SK-N-SH (cell line): ENCODE measurements around the gene RFPL1. TPM values are rescaled to one million over a fixed set of nuclear protein-coding genes. Genes with fewer than 3 reads are reported as not detected.

ENCODE experiments used
- CTCF ChIA-PET: fragments of 300-600, 350-600 bp; formaldehyde crosslinking; extraction: SDS; loops from one replicate; lab custom pipeline; 2021; lab: Yijun Ruan, JAX
- POLR2A ChIA-PET: fragments of 350-600 bp; sonication (Branson Sonifier 250); formaldehyde crosslinking; extraction: SDS; loops from one replicate; lab custom pipeline; 2020; ENCODE audit warnings: antibody characterized with exemption, inconsistent platforms; lab: Yijun Ruan, JAX
- DNase-seq: peaks from one replicate; pipeline ENCODE4 v3.0.0; 2012
- H2AFZ ChIP-seq: fragments of 200-600 bp; sonication (generic); 2 replicates; pipeline ENCODE4 v1.8.1; 2016; ENCODE audit warnings: antibody characterized with exemption, mild to moderate bottlenecking, low read depth
- H3F3A ChIP-seq: fragments of 200-600 bp; sonication (generic); replicated peaks from 2 replicates; pipeline ENCODE3; 2016; ENCODE audit warnings: antibody characterized with exemption, mild to moderate bottlenecking; ENCODE audit not compliant: insufficient read depth
- H3K27ac ChIP-seq, 2 experiments: fragments of 200-500 bp in 1 of 2; fragments of 200-600 bp in 1 of 2; sonication (Bioruptor generic) in 1 of 2; sonication (generic), shearing (Covaris generic) in 1 of 2; 2 replicates each; pipeline versions ENCODE4 v1.5.1 to v1.6.1; 2014 to 2016; ENCODE audit warnings: low read depth in 2 of 2, inconsistent platforms in 1 of 2, low read length in 1 of 2, mild to moderate bottlenecking in 1 of 2, mixed read lengths in 1 of 2
- H3K27me3 ChIP-seq: fragments of 200-600 bp; sonication (generic), shearing (Covaris generic); 2 replicates; pipeline ENCODE4 v1.6.1; 2016; ENCODE audit warnings: mixed run types; ENCODE audit not compliant: insufficient read depth
- H3K36me3 ChIP-seq, 2 experiments: fragments of 200-500 bp in 1 of 2; fragments of 200-600 bp in 1 of 2; sonication (Bioruptor generic) in 1 of 2; sonication (generic) in 1 of 2; replicated peaks in 1 of 2; 2 replicates each; pipeline versions ENCODE3 to v1.5.1; 2014 to 2016; ENCODE audit warnings: low read length in 1 of 2, mild to moderate bottlenecking in 1 of 2; ENCODE audit not compliant: insufficient read depth in 2 of 2, control insufficient read depth in 1 of 2
- H3K4me1 ChIP-seq, 2 experiments: fragments of 200-500 bp in 1 of 2; fragments of 200-600 bp in 1 of 2; sonication (Bioruptor generic) in 1 of 2; sonication (generic), shearing (Covaris generic) in 1 of 2; 2 replicates each; pipeline versions ENCODE4 v1.5.1 to v1.6.1; 2014 to 2016; ENCODE audit warnings: low read depth in 1 of 2, low read length in 1 of 2, mixed run types in 1 of 2; ENCODE audit not compliant: insufficient read depth in 2 of 2, control insufficient read depth in 1 of 2
- H3K4me2 ChIP-seq: fragments of 200-600 bp; sonication (generic), shearing (Covaris generic); 2 replicates; pipeline ENCODE4 v1.6.1; 2017; ENCODE audit warnings: mixed run types
- H3K4me3 ChIP-seq, 2 experiments: fragments of 200-500 bp in 1 of 2; fragments of 200-600 bp in 1 of 2; sonication (Bioruptor generic) in 1 of 2; sonication (generic), shearing (Covaris generic) in 1 of 2; 2 replicates each; pipeline versions ENCODE4 v1.5.1 to v1.8.1; 2014 to 2016; ENCODE audit warnings: low read depth in 2 of 2, inconsistent platforms in 1 of 2, low read length in 1 of 2, mild to moderate bottlenecking in 1 of 2, mixed read lengths in 1 of 2, moderate library complexity in 1 of 2
- H3K79me2 ChIP-seq: fragments of 200-600 bp; sonication (generic); 2 replicates; pipeline ENCODE4 v1.8.1; 2017; ENCODE audit warnings: mild to moderate bottlenecking; ENCODE audit not compliant: insufficient read depth
- H3K9ac ChIP-seq: fragments of 200-600 bp; sonication (generic); 2 replicates; pipeline ENCODE4 v1.6.1; 2017; ENCODE audit warnings: mixed run types
- H3K9me2 ChIP-seq: fragments of 200-600 bp; sonication (generic); 2 replicates; pipeline ENCODE4 v1.6.1; 2017; ENCODE audit warnings: mixed run types
- H3K9me3 ChIP-seq: fragments of 200-600 bp; sonication (generic); 2 replicates; pipeline ENCODE4 v1.6.1; 2017; ENCODE audit warnings: mixed run types, mild to moderate bottlenecking, moderate library complexity
- H4K20me1 ChIP-seq: fragments of 200-600 bp; sonication (generic); 2 replicates; pipeline ENCODE4 v1.6.1; 2017; ENCODE audit warnings: mild to moderate bottlenecking, mixed run types; ENCODE audit not compliant: insufficient read depth
- CHD2 ChIP-seq: fragments of 150-350 bp; IDR thresholded peaks from 2 replicates; pipeline ENCODE4 v1.6.1; 2018; ENCODE audit warnings: low read length; ENCODE audit not compliant: partially characterized antibody
- CTCF ChIP-seq: fragments of 200-600 bp; sonication (generic); IDR thresholded peaks from 2 replicates; pipeline ENCODE4 v1.6.1; 2017; ENCODE audit warnings: antibody characterized with exemption, mild to moderate bottlenecking, moderate library complexity
- EZH2phosphoT487 ChIP-seq: fragments of 200-600 bp; sonication (generic); IDR thresholded peaks from 2 replicates; pipeline ENCODE4 v1.6.1; 2017; ENCODE audit warnings: low read depth, mixed run types, mild to moderate bottlenecking, antibody characterized with exemption, moderate library complexity, borderline replicate concordance
- FOSL2 ChIP-seq: IDR thresholded peaks from 2 replicates; pipeline ENCODE4 v1.4.0; 2012; ENCODE audit warnings: low read depth, mild to moderate bottlenecking, moderate library complexity, borderline replicate concordance
- FOXJ3 ChIP-seq: sonication (generic); formaldehyde crosslinking; IDR thresholded peaks from 2 replicates; pipeline ENCODE4 v1.5.1; 2020; ENCODE audit warnings: mild to moderate bottlenecking, missing genetic modification reagents
- FOXM1 ChIP-seq: IDR thresholded peaks from 2 replicates; pipeline ENCODE4 v1.4.0; 2012; ENCODE audit warnings: low read depth, mild to moderate bottlenecking
- GABPA ChIP-seq: IDR thresholded peaks from 2 replicates; pipeline ENCODE4 v1.4.0; 2012; ENCODE audit warnings: low read depth, mild to moderate bottlenecking
- GATA2 ChIP-seq: sonication (generic); formaldehyde crosslinking; IDR thresholded peaks from 2 replicates; pipeline ENCODE4 v1.5.0; 2020; ENCODE audit warnings: mild to moderate bottlenecking, missing genetic modification reagents
- JUND ChIP-seq: IDR thresholded peaks from 2 replicates; pipeline ENCODE4 v1.4.0; 2012
- MEF2A ChIP-seq: IDR thresholded peaks from 2 replicates; pipeline ENCODE4 v1.4.0; 2012; ENCODE audit warnings: low read depth, borderline replicate concordance
- MXI1 ChIP-seq: IDR thresholded peaks from 2 replicates; pipeline ENCODE4 v1.6.1; 2012; ENCODE audit warnings: mild to moderate bottlenecking, low read depth, low read length, improper control_type of control experiment
- NFIC ChIP-seq: IDR thresholded peaks from 2 replicates; pipeline ENCODE4 v1.4.0; 2012; ENCODE audit warnings: borderline replicate concordance
- NRF1 ChIP-seq: IDR thresholded peaks from 2 replicates; pipeline ENCODE4 v1.6.1; 2012; ENCODE audit warnings: low read depth, mild to moderate bottlenecking, low read length
- PBX3 ChIP-seq: IDR thresholded peaks from 2 replicates; pipeline ENCODE4; 2012
- POLR2AphosphoS5 ChIP-seq: IDR thresholded peaks from 2 replicates; pipeline ENCODE4 v1.6.1; 2012; ENCODE audit warnings: low read depth, low read length
- RCOR1 ChIP-seq: fragments of 150-350 bp; IDR thresholded peaks from 2 replicates; pipeline ENCODE4 v1.6.1; 2017; ENCODE audit warnings: antibody characterized with exemption, low read length
- RFX5 ChIP-seq: IDR thresholded peaks from 2 replicates; pipeline ENCODE4 v1.6.1; 2012; ENCODE audit warnings: mild to moderate bottlenecking, improper control_type of control experiment, low read length
- RXRA ChIP-seq: IDR thresholded peaks from 2 replicates; pipeline ENCODE4 v1.4.0; 2012; ENCODE audit warnings: low read depth, mild to moderate bottlenecking, borderline replicate concordance
- SIN3A ChIP-seq: IDR thresholded peaks from 2 replicates; pipeline ENCODE4 v1.6.1; 2012; ENCODE audit warnings: low read depth, mild to moderate bottlenecking, low read length, moderate library complexity, borderline replicate concordance
- SMC3 ChIP-seq: IDR thresholded peaks from 2 replicates; pipeline ENCODE4 v1.6.1; 2012; ENCODE audit warnings: low read depth, low read length, improper control_type of control experiment
- TAF1 ChIP-seq: IDR thresholded peaks from 2 replicates; pipeline ENCODE4 v1.6.1; 2012; ENCODE audit warnings: low read depth, mild to moderate bottlenecking, low read length, moderate library complexity, borderline replicate concordance
- TCF12 ChIP-seq: IDR thresholded peaks from 2 replicates; pipeline ENCODE4 v1.4.0; 2012
- USF2 ChIP-seq: fragments of 150-350 bp; IDR thresholded peaks from 2 replicates; pipeline ENCODE4 v1.6.1; 2017; ENCODE audit warnings: antibody characterized with exemption, low read length, low read depth, borderline replicate concordance
- YY1 ChIP-seq: IDR thresholded peaks from 2 replicates; pipeline ENCODE4 v1.4.0; 2012; ENCODE audit warnings: low read depth, mild to moderate bottlenecking
- ZBTB33 ChIP-seq: IDR thresholded peaks from 2 replicates; pipeline ENCODE4 v1.4.0; 2012; ENCODE audit warnings: low read depth, borderline replicate concordance
- WGBS: methylation state at CpG from one replicate; pipeline ENCODE4 v1.1.6; 2017; ENCODE audit warnings: low lambda C conversion rate; 5-methylcytosine and 5-hydroxymethylcytosine counted together
- polyA plus RNA-seq, 3 experiments: library from polyadenylated mRNA; depleted of rRNA; stranded (reverse); fragments of >200 nt; gene quantifications; 2 replicates each; pipeline ENCODE4 v1.2.3, GENCODE V29; 2012

RFPL1 gene
- polyA plus RNA-seq, 1 of the 3 experiments (the other 2 are of a cell fraction): not detected

GRCh38 chr22:29397791-29398190 is 40.6 kb upstream of the RFPL1 start:
- no peak overlapping the region for H3K27ac ChIP-seq
- TF ChIP-seq NRF1 (no peak), TCF12 (no peak), POLR2AphosphoS5 (no peak), MEF2A (no peak), RCOR1 (no peak), EZH2phosphoT487 (no peak), ZBTB33 (no peak), MXI1 (no peak), FOXM1 (no peak), USF2 (no peak), CHD2 (no peak), GATA2 (CRISPR knock-in tag) (no peak), FOSL2 (no peak), RFX5 (no peak), FOXJ3 (no peak), GABPA (no peak), RXRA (no peak)
- CTCF ChIA-PET: no interaction called here
- 10% methylated on average over 2 of the region's 6 CpGs for WGBS
- H2AFZ ChIP-seq: no peak overlapping the region
- H3K9me2 ChIP-seq: no peaks in the 10 kb centered on the region
- H3K4me1 ChIP-seq: peaks cover 0 to 3% of the 10 kb centered on the region in 2 experiments; a peak in 1 of 4 replicates
- H3K4me3 ChIP-seq: no peak overlapping the region
- no peaks in the 10 kb centered on the region for H3K9me3 ChIP-seq
- no peak overlapping the region for H3K9ac ChIP-seq
- H4K20me1 ChIP-seq: no peaks in the 10 kb centered on the region
- H3K27me3 ChIP-seq: no peaks in the 10 kb centered on the region
- H3F3A ChIP-seq: no peaks in the 10 kb centered on the region
- POLR2A ChIA-PET: no interaction called here
- H3K36me3 ChIP-seq: no peaks in the 10 kb centered on the region
- DNase-seq: no peak
- no peak overlapping the region for H3K4me2 ChIP-seq
- no peaks in the 10 kb centered on the region for H3K79me2 ChIP-seq

GRCh38 chr22:29400576-29400975 is 37.8 kb upstream of the RFPL1 start:
- Histone ChIP-seq H3K4me1 (peaks cover 0 to 3% of the 10 kb centered on the region in 2 experiments; a peak in 1 of 4 replicates), H3F3A (no peaks in the 10 kb centered on the region), H3K4me3 (no peak overlapping the region), H3K27me3 (no peaks in the 10 kb centered on the region; the same call in 1 of the 2 replicates), H3K9me3 (no peaks in the 10 kb centered on the region), H3K4me2 (no peak overlapping the region), H3K9ac (no peak overlapping the region), H3K9me2 (no peaks in the 10 kb centered on the region), H3K36me3 (no peaks in the 10 kb centered on the region), H4K20me1 (no peaks in the 10 kb centered on the region), H2AFZ (no peak overlapping the region), H3K27ac (no peak overlapping the region), H3K79me2 (no peaks in the 10 kb centered on the region)
- 71% methylated on average over 2 of the region's 2 CpGs for WGBS
- ChIA-PET POLR2A (no interaction called here), CTCF (no interaction called here)
- TF ChIP-seq PBX3 (no peak), FOSL2 (no peak), CTCF (no peak), SIN3A (no peak), NFIC (no peak), RFX5 (no peak), YY1 (no peak), CHD2 (no peak), EZH2phosphoT487 (no peak), SMC3 (no peak), TAF1 (no peak), JUND (no peak), TCF12 (no peak), RXRA (no peak)
- no peak for DNase-seq
